ENCODE measurements around the gene SH3RF2.

The SH3RF2 gene

DNA sequence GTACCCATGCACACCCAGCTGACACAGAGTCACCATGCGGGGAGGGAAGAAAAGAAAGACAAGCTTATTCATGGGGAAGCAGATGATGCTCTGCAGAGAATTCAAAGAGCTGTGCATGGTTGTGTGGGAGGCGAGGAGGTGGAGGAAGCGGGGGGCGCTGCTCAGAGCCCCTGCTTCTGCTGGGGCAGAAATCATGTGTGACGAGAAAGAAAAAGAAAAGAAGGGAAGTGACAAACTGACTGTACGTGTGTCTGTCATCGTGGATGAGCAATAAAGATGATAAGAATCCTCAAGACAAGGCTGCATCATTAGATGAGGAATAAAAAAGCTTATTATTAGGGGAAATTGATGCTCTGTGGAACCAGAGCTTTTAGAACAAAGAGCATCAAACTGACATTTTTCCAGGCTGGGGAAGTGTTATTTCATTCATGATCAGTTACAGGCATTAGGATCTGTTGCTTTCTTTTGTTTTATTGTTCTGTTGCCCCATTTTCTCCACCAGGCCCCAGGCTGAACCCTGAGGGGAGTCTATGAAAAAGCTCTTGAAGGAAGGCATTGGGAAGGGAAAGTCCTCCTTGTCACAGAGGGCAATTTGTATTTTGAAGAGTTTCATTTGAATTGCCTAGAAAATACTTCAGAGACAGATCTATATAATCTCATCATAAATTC is 20.3 kb upstream of the SH3RF2 start:
- TF ChIP-seq GATA3 (IDR thresholded peaks at IDR 0.05; ENCODE audit: low read depth, low read length): no peak
- TF ChIP-seq GATA2 (IDR thresholded peaks at IDR 0.05; ENCODE audit: low read depth, low read length): no peak

- TF ChIP-seq GATA2 (IDR thresholded peaks at IDR 0.05; ENCODE audit: low read depth, low read length) (no peak), GATA3 (IDR thresholded peaks at IDR 0.05; ENCODE audit: low read depth, low read length) (no peak)
Observed at GRCh38 chr5:145917288-145917687, 19.1 kb upstream of the SH3RF2 start.

- no peak for TF ChIP-seq GATA2 (IDR thresholded peaks at IDR 0.05; ENCODE audit: low read depth, low read length)
- no peak for TF ChIP-seq GATA3 (IDR thresholded peaks at IDR 0.05; ENCODE audit: low read depth, low read length)
Observed at GRCh38 chr5:145918397-145918796, 18.0 kb upstream of the SH3RF2 start.

DNA sequence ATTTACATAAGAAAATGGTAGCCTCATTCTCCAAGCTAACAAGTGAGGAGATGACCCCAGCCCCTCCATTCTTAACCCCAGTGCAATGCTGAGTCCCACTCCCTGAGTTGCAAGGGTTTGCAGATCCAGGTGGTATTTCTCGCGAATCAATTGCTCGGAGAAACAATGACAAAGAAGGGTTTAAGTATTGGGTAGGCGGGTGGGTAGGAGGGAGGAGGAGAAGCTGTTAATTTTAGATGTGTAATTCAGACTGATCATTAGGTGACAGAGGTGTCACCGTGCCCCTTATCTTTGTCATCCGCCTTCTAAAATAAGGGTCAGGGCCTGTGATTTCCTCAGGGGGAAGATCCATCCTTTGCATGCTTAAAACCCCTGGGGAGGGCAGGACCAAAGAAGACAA is 17.0 kb upstream of the SH3RF2 start:
- TF ChIP-seq GATA2 (IDR thresholded peaks at IDR 0.05; ENCODE audit: low read depth, low read length): no peak
- TF ChIP-seq GATA3 (IDR thresholded peaks at IDR 0.05; ENCODE audit: low read depth, low read length): no peak

DNA sequence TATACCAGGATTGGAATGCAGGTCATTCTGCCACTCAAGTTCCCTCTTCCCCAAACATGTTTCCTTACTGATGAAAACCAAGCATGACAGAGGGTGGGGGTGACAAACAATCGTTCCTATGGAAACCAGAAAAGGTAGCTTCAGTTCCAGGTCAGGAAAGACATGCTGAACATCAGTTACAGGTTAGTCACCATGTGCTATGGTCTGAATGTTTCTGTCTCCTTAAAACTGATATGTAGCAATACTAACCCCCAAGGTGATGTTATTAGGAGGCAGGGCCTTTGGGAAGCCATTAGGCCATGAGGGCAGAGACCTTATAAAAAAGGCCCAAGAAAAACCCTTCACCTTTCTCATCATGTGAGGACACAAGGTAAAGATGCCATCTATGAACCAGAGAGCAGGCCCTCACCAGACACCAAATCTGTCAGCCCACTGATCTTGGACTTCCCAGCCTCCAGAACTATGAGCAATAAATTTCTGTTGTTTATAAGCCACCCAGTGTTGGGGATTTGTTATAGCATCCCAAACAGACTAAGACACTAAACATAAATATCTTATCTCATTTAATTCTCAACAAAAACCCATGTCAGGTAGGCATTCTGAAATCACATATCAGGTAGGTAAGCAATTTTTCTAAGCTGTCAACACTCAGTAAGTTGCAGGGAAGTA is 15.7 kb upstream of the SH3RF2 start:
- no peak for TF ChIP-seq GATA2 (IDR thresholded peaks at IDR 0.05; ENCODE audit: low read depth, low read length)
- TF ChIP-seq GATA3 (IDR thresholded peaks at IDR 0.05; ENCODE audit: low read depth, low read length): no peak

GRCh38 chr5:145921211-145921610 is 15.2 kb upstream of the SH3RF2 start:
- TF ChIP-seq GATA2 (IDR thresholded peaks at IDR 0.05; ENCODE audit: low read depth, low read length): no peak

DNA sequence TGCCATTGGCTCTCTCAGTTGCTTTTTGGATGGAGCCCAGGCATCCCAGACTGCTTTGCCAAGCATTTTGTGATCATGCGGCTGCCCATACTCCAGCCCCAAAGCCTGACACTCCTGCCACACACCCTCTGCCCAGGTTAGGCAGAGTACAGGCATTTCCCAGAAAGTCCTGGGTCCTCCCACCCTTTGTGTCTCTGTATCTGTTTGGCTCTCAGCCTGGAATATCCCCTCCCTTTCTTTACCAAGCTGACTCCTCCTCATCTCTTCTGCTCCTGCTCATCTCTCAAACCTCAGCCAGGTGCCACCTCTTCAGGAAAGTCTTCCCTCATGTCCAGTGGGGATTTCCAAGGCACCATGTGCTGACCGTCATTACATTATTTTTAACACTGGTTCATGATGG is 14.3 kb upstream of the SH3RF2 start:
- no peak for TF ChIP-seq GATA2 (IDR thresholded peaks at IDR 0.05; ENCODE audit: low read depth, low read length)
- no peak for TF ChIP-seq GATA3 (IDR thresholded peaks at IDR 0.05; ENCODE audit: low read depth, low read length)

GRCh38 chr5:145923405-145923804 is 13.0 kb upstream of the SH3RF2 start:
- TF ChIP-seq GATA3 (IDR thresholded peaks at IDR 0.05; ENCODE audit: low read depth, low read length): no peak
- TF ChIP-seq GATA2 (IDR thresholded peaks at IDR 0.05; ENCODE audit: low read depth, low read length): no peak

DNA sequence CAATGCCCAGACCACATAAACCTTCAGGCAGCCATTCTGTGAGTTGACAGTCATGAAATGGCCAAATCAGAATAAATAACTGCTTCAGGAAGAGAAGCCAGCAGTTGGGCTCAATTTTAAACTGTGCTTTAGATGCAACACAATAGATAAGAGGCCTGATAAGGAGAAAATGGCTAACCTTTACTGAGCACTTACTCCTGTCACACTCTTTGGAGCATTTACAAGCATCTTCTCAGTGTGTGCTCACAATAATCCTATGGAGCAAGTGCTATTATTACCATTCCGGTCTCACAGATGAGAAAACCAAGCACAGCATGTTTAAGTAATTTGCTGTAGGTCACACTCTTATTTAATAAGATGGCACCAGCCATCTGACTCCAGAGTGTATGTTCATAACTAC is 11.5 kb upstream of the SH3RF2 start:
- no peak for TF ChIP-seq GATA2 (IDR thresholded peaks at IDR 0.05; ENCODE audit: low read depth, low read length)

GRCh38 chr5:145925353-145925752 is 11.0 kb upstream of the SH3RF2 start:
- TF ChIP-seq GATA2 (IDR thresholded peaks at IDR 0.05; ENCODE audit: low read depth, low read length) (no peak), GATA3 (IDR thresholded peaks at IDR 0.05; ENCODE audit: low read depth, low read length) (no peak)

DNA sequence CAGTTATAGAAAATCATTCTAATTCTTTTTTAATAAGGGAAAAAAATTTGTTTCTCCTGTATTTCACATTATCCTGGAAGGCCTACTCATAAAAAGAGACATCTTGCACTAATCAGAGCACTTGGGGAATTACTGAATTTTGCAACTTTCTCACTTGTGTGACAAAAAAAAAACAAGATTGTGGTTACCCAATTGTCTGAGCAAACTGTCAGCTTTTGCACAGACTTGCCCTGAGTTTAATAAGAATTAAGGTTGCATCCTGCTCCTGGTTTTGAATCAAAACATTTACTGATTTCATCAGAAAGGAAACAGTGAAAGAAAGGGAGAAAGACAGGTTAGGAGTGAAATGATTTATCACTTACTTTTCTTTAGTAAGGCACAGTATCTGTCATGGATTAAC is 10.6 kb upstream of the SH3RF2 start:
- no peak for TF ChIP-seq GATA2 (IDR thresholded peaks at IDR 0.05; ENCODE audit: low read depth, low read length)
- TF ChIP-seq GATA3 (IDR thresholded peaks at IDR 0.05; ENCODE audit: low read depth, low read length): no peak

- TF ChIP-seq GATA3 (IDR thresholded peaks at IDR 0.05; ENCODE audit: low read depth, low read length): no peak
- TF ChIP-seq GATA2 (IDR thresholded peaks at IDR 0.05; ENCODE audit: low read depth, low read length): no peak
Observed at GRCh38 chr5:145931718-145932117, 4.7 kb upstream of the SH3RF2 start.

DNA sequence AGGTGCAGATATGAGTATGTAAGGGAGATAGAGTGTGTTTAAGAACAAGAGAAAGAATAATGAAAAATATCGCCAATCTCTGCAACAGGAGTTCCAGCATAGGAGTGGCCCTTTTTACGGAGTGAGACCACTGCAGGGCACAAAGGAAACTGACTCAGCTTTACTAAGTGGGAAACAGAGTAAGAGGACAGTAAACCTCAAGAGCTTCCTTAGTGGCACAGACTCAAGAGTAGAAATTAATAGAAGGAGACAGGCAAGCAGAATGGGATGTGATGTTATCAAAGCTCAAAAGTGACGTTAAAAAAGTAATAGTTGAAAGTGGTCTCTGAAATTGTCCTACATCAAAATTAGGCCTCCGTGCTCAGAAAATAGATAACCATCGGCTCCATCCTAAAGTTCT is 2.1 kb upstream of the SH3RF2 start:
- TF ChIP-seq GATA2 (IDR thresholded peaks at IDR 0.05; ENCODE audit: low read depth, low read length): no peak

GRCh38 chr5:145937432-145938250 is 1.3 kb downstream of the SH3RF2 start:
- TF ChIP-seq GATA2 (IDR thresholded peaks at IDR 0.05; ENCODE audit: low read depth, low read length) (no peak), GATA3 (IDR thresholded peaks at IDR 0.05; ENCODE audit: low read depth, low read length) (no peak)
